Muscle layer of colon (tissue), 2 donors: Measurements from ENCODE around the gene DLD.

Experiments
- H3K27ac ChIP-seq: one replicate; pipeline ENCODE4 v1.7.0; 2013; ENCODE audit warnings: low read depth, mild to moderate bottlenecking, low read length, moderate library complexity
- H3K27me3 ChIP-seq, 2 donors: one replicate each; pipeline ENCODE4 v1.7.0; 2013; ENCODE audit warnings: low read length in 2 of 2, mild to moderate bottlenecking in 2 of 2; ENCODE audit not compliant: insufficient read depth in 2 of 2, control insufficient read depth in 1 of 2
- H3K36me3 ChIP-seq: one replicate; pipeline ENCODE4 v1.7.0; 2013; ENCODE audit warnings: mild to moderate bottlenecking, low read length; ENCODE audit not compliant: insufficient read depth
- H3K4me1 ChIP-seq: one replicate; pipeline ENCODE4 v1.7.0; 2013; ENCODE audit warnings: mild to moderate bottlenecking, low read length; ENCODE audit not compliant: insufficient read depth
- H3K4me3 ChIP-seq, 2 donors: one replicate each; pipeline ENCODE4 v1.7.0; 2013; ENCODE audit warnings: low read length in 2 of 2, low read depth in 1 of 2, mild to moderate bottlenecking in 1 of 2, moderate library complexity in 1 of 2
- H3K9ac ChIP-seq: one replicate; pipeline ENCODE4 v1.7.0; 2013; ENCODE audit warnings: low read length
- H3K9me3 ChIP-seq: one replicate; pipeline ENCODE4 v1.7.0; 2013; ENCODE audit warnings: mild to moderate bottlenecking, low read length
- donor health status: abdominal sarcoma.
- donor health status: Adenocarcinoma of cecum.

Gene DLD

DNA sequence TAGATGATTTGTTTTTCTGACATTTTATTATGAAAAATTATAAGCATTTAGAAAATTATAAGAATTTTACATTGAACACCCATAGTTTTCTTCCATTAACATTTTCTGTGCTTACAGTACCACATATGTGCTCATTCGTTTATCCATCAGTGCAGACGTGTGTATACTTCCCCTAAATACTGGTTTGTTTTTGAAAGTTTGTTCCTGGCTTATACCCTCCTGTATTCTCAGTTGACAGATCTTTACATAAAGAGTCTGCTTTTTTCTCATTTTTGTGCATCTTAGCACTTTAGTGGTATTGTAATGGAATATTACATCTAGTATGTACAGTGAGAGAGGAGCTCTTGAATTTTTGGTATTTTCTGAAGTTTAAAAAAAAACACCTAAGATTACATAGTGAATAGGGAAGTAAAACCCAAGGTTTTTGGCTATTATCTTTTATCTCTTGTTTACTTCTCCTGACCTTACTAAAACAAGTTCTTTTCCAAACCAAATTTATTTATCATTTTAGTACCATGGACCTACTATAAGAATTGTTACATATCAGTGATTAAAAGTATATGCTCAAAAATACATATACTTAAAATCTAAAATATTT lies 8.1 kb downstream of the DLD start:
- no peak overlapping the region for H3K4me3 ChIP-seq
- H3K9ac ChIP-seq, result no peak overlapping the region
- peaks cover 29% of the 10 kb centered on the region for H3K36me3 ChIP-seq
- H3K27me3 ChIP-seq, result no peaks in the 10 kb centered on the region
- H3K4me1 ChIP-seq, result peaks cover 49% of the 10 kb centered on the region
- no peaks in the 10 kb centered on the region for H3K9me3 ChIP-seq
- no peak overlapping the region for H3K27ac ChIP-seq

DNA sequence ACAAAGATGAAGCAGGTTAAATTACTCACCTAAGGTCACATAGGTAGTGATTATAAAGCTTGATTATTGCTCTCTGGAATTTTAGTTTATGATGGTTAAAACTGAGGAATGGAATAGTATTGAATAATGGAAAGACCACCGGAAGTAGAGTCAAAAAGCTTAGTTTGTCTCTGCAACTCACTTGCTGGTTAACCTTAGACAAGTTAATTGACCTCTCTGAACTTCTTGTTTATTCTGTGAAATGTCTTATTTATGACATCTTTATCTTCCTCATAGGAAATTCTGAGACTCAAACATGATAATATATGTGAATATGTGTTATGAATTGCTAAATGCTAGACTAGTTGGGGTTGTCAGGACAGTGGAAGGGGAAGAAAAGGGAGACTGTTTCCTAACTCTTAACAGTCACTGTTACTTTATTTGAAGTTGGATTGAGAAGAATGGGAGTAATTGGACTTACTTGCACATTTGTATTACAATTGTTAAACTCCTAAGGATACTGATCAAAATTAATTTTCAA lies 9.6 kb downstream of the DLD start:
- no peak overlapping the region for H3K4me3 ChIP-seq
- no peaks in the 10 kb centered on the region for H3K9me3 ChIP-seq
- H3K27me3 ChIP-seq, result no peaks in the 10 kb centered on the region
- peaks cover 36% of the 10 kb centered on the region for H3K4me1 ChIP-seq
- peaks cover 33% of the 10 kb centered on the region for H3K36me3 ChIP-seq
- no peak overlapping the region for H3K27ac ChIP-seq
- H3K9ac ChIP-seq, result no peak overlapping the region

DNA sequence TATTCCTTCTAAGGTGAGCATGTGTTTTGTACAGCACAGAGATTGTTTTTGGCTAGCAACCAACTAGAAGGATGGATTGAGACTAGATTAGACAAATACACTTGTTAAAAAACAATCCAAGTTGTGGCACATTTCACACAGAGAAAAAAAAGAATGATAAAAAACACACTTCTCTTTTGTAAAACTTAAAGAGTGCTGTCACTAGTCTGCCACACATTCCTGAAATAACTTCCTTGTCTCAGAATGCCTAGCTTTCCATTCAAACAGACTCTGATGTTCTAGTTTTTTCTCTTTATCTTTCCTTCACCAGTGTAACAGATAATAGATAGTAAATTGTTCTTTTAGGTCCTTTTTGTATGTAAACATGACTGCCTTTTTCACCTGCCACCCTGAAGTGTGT lies 11.4 kb downstream of the DLD start:
- Histone ChIP-seq H3K27me3 (no peaks in the 10 kb centered on the region), H3K4me3 (no peak overlapping the region), H3K9ac (no peak overlapping the region), H3K9me3 (no peaks in the 10 kb centered on the region), H3K4me1 (peaks cover 23% of the 10 kb centered on the region), H3K36me3 (peaks cover 51% of the 10 kb centered on the region), H3K27ac (no peak overlapping the region)

DNA sequence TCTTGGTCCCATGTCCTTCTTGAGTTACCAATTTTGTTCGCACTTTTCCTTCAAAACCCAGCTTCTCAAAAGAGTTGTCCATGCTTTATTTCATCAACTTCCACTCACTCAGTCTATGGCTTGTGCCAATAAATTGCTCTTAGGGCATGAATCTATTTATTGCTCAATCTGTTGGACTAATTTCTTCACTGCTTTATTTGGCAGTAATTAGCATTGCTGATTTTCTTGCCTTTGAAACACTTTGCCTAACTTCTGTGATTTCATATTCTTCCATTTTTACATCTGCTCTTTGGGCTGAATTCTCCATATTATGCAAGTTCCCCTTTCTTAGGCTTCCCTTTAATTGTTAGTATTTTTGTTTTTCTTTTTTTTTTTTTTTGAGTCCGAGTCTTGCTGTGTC lies 16.8 kb downstream of the DLD start:
- Histone ChIP-seq H3K4me1 (no peaks in the 10 kb centered on the region), H3K4me3 (no peak overlapping the region), H3K9me3 (no peaks in the 10 kb centered on the region), H3K27ac (no peak overlapping the region), H3K9ac (no peak overlapping the region), H3K27me3 (no peaks in the 10 kb centered on the region), H3K36me3 (peaks cover 65% of the 10 kb centered on the region)

DNA sequence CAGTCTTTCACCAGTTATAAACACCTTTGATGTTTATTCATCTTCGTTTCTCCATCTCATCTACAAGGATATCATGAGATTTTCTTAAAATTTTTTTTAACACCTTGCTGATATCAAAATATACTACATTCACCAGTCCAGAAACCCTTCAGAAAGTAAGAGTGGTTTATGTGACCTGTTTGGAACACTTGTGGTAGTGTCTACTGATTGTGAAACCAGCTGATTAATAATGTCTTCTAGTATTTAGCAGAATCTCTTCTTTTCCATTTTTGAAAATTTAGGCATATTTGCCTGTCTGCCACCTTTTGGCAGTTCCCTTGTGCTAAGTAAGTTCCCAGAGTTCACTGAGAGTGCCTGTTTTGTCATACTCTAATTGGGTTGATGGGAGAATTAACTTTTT lies 18.5 kb downstream of the DLD start:
- no peak overlapping the region for H3K4me3 ChIP-seq
- no peak overlapping the region for H3K27ac ChIP-seq
- peaks cover 50% of the 10 kb centered on the region for H3K36me3 ChIP-seq
- H3K9ac ChIP-seq, result no peak overlapping the region
- H3K4me1 ChIP-seq, result no peaks in the 10 kb centered on the region
- no peaks in the 10 kb centered on the region for H3K9me3 ChIP-seq
- no peaks in the 10 kb centered on the region for H3K27me3 ChIP-seq

DNA sequence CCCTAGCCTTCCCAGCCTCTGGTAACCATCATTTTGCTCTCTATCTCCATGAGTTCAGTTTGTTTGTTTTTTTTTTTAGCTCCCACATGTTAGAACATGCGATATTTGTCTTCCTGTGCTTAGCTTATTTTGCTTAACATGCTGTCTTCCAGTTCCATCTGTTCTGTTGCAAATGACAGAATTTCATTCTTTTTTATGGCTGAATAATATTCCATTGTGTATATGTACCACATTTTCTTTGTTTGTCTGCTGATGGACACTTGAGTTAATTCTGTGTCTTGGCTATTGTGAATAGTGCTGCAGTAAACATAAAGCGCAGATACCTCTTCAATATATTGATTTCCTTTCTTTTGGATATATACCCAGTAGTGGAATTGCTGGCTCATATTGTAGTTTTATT lies 21.0 kb downstream of the DLD start:
- Histone ChIP-seq H3K36me3 (peaks cover 38% of the 10 kb centered on the region), H3K4me1 (no peaks in the 10 kb centered on the region), H3K27me3 (no peaks in the 10 kb centered on the region), H3K9ac (no peak overlapping the region), H3K9me3 (no peaks in the 10 kb centered on the region), H3K4me3 (no peak overlapping the region), H3K27ac (no peak overlapping the region)

DNA sequence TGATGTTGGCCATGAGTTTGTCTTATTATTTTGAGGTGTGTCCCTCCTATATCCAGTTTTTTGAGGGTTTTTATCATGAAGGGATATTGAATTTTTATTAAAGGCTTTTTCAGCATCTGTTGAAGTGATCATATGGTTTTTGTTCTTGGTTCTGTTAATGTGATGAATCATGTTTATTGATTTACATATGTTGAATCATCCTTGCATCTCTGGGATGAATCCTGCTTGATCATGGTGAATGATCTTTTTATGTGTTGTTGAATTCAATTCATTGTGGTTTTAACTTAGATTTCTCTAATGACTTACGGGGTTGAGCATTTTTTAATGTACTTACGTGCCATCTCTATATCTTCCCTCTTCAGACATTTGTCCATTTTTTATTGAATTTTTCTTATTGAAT lies 22.9 kb downstream of the DLD start:
- no peak overlapping the region for H3K9ac ChIP-seq
- H3K9me3 ChIP-seq, result no peaks in the 10 kb centered on the region
- peaks cover 44% of the 10 kb centered on the region for H3K36me3 ChIP-seq
- no peak overlapping the region for H3K27ac ChIP-seq
- no peaks in the 10 kb centered on the region for H3K27me3 ChIP-seq
- H3K4me3 ChIP-seq, result no peak overlapping the region
- H3K4me1 ChIP-seq, result peaks cover 7% of the 10 kb centered on the region

DNA sequence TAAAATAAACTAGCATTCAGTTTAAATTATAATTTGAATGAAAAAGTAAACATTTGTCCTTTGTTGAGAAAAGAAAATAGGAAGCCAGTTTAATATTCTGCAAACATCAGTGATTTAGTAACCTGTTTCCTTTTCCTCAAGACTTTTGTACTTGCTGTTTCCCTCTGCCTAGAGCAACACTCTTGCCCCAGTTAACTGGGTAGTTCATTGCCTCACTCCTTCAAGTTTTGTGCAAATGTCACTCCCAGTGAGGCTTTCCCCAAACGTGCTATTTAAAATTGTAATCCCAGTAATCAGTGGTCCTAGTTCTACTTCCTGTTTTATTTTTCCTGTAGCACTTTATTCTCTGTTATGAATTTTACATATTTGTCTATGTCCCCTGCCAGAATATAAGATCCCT lies 23.8 kb downstream of the DLD start:
- peaks cover 11% of the 10 kb centered on the region for H3K4me1 ChIP-seq
- no peaks in the 10 kb centered on the region for H3K9me3 ChIP-seq
- H3K9ac ChIP-seq, result no peak overlapping the region
- H3K27ac ChIP-seq, result no peak overlapping the region
- H3K27me3 ChIP-seq, result no peaks in the 10 kb centered on the region
- peaks cover 42% of the 10 kb centered on the region for H3K36me3 ChIP-seq
- no peak overlapping the region for H3K4me3 ChIP-seq

DNA sequence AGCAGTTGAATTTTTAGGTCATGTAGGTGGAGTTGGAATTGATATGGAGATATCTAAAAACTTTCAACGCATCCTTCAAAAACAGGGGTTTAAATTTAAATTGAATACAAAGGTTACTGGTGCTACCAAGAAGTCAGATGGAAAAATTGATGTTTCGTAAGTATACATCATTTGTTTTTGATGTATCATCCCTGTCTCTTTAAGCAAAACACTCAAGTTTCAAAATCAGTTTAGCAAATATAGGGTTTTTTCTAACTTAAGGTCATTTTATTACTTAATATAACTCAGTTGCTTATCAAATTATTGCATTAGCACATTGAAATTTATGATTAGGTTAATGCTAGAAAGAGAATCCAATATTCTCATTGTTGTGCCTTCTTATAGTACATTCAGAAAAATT lies 24.6 kb downstream of the DLD start:
- no peak overlapping the region for H3K9ac ChIP-seq
- H3K36me3 ChIP-seq, result peaks cover 43% of the 10 kb centered on the region
- H3K27me3 ChIP-seq, result no peaks in the 10 kb centered on the region
- no peak overlapping the region for H3K4me3 ChIP-seq
- H3K9me3 ChIP-seq, result no peaks in the 10 kb centered on the region
- peaks cover 18% of the 10 kb centered on the region for H3K4me1 ChIP-seq
- no peak overlapping the region for H3K27ac ChIP-seq

DNA sequence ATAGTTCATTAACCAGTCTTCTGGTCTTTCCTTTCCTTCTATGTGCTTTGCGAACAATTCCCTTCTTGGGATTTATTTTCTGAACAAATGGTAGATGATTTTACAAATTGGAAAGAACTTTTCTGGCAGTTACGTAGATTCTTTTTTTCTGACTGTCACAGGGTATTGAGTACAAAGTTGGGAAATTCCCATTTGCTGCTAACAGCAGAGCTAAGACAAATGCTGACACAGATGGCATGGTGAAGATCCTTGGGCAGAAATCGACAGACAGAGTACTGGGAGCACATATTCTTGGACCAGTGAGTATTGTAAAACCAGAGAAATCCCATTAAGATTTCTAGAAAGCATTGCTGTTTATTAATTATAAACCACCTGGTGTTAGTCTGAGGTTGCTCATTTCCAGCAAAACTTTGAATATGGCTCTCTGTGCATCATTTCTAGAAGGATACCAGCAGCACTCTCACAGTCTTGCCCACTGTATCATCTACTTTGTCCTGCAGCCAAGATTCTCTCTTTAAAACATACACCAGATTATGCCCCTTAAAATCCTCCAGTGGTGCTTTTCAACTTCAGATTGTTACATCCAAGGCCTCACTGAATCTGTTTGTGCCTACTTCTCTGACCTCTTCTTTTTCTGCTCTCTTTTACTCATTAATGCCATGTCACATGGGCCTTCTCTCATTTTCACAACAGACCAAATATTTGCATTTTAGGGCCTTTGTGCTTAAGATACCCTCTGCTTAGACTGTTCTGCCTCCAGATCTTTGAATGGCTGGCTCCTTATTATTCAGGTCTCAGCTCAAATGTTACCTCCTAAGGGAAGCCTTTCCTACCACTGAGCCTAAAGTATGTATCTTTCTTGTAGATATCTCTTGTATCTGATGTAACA lies 27.0 kb downstream of the DLD start:
- Histone ChIP-seq H3K27me3 (no peaks in the 10 kb centered on the region), H3K4me3 (no peak overlapping the region), H3K27ac (peak overlapping the region; percentile 1), H3K4me1 (peaks cover 32% of the 10 kb centered on the region), H3K9ac (no peak overlapping the region), H3K36me3 (peaks cover 40% of the 10 kb centered on the region), H3K9me3 (no peaks in the 10 kb centered on the region)

DNA sequence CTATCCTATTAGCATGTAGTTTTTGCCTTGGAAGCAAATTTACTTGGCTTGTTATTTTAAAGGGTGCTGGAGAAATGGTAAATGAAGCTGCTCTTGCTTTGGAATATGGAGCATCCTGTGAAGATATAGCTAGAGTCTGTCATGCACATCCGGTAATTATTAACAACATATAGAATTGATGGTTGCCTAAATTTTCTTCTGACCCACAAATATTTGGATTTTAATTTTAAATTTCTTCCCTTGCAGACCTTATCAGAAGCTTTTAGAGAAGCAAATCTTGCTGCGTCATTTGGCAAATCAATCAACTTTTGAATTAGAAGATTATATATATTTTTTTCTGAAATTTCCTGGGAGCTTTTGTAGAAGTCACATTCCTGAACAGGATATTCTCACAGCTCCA lies 28.0 kb downstream of the DLD start:
- no peak overlapping the region for H3K9ac ChIP-seq
- peaks cover 40% of the 10 kb centered on the region for H3K4me1 ChIP-seq

More for the DNA sequence above, 28.0 kb downstream of the DLD start:
- no peak overlapping the region for H3K4me3 ChIP-seq
- no peaks in the 10 kb centered on the region for H3K27me3 ChIP-seq
- H3K27ac ChIP-seq, result no peak overlapping the region
- no peaks in the 10 kb centered on the region for H3K9me3 ChIP-seq
- H3K36me3 ChIP-seq, result peaks cover 40% of the 10 kb centered on the region
